IPS DF 6.9 (cell line): ENCODE results near the gene FUNDC2.

Experiments used
- DNase-seq: peaks from one replicate; pipeline ENCODE4 v3.0.0-alpha.2; 2013; ENCODE audit warnings: low read depth, low spot score
- H3K27ac ChIP-seq: one replicate; pipeline ENCODE4 v1.5.1; 2013; ENCODE audit warnings: low read length, control low read depth
- H3K27me3 ChIP-seq: 2 replicates; pipeline ENCODE4 v1.6.1; 2013; ENCODE audit warnings: mild to moderate bottlenecking, low read length; ENCODE audit not compliant: control insufficient read depth, insufficient read depth
- H3K36me3 ChIP-seq: 2 replicates; pipeline ENCODE4 v1.6.1; 2013; ENCODE audit warnings: low read length; ENCODE audit not compliant: control insufficient read depth, insufficient read depth
- H3K4me1 ChIP-seq: 2 replicates; pipeline ENCODE4 v1.6.1; 2013; ENCODE audit warnings: low read length; ENCODE audit not compliant: control insufficient read depth, insufficient read depth
- H3K4me3 ChIP-seq: 2 replicates; pipeline ENCODE4 v1.5.1; 2013; ENCODE audit warnings: mild to moderate bottlenecking, low read length
- H3K9me3 ChIP-seq: 2 replicates; pipeline ENCODE4 v1.6.1; 2013; ENCODE audit warnings: low read length, inconsistent platforms; ENCODE audit not compliant: control insufficient read depth, insufficient read depth
- WGBS: extraction: QIAGEN DNeasy Blood & Tissue Kit; methylation state at CpG from one replicate; pipeline ENCODE4 v1.1.7; 2013; ENCODE audit warnings: mixed read lengths, missing lambda C conversion rate; ENCODE audit not compliant: insufficient read length, insufficient coverage; 5-methylcytosine and 5-hydroxymethylcytosine counted together

FUNDC2 gene

GRCh38 chrX:155052738-155053498, 26.3 kb downstream of the FUNDC2 start:
- Histone ChIP-seq H3K9me3 (no peaks in the 10 kb centered on the region), H3K27me3 (no peaks in the 10 kb centered on the region), H3K27ac (no peak overlapping the region), H3K4me3 (no peak overlapping the region), H3K36me3 (no peaks in the 10 kb centered on the region; the same call in 1 of the 2 replicates), H3K4me1 (no peaks in the 10 kb centered on the region)
- no CpG with 5 or more reads among the region's 5 CpGs for WGBS
- DNase-seq = no peak

- WGBS = no CpG with 5 or more reads among the region's 3 CpGs
- H3K27ac ChIP-seq = no peak overlapping the region
- H3K36me3 ChIP-seq = no peaks in the 10 kb centered on the region; the same call in 1 of the 2 replicates
- H3K9me3 ChIP-seq = no peaks in the 10 kb centered on the region
- no peaks in the 10 kb centered on the region for H3K4me1 ChIP-seq
- H3K4me3 ChIP-seq = no peak overlapping the region
- no peak for DNase-seq
- H3K27me3 ChIP-seq = no peaks in the 10 kb centered on the region
These were observed 27.0 kb downstream of the FUNDC2 start for GRCh38 chrX:155053656-155054055.

- Histone ChIP-seq H3K9me3 (no peaks in the 10 kb centered on the region), H3K27ac (no peak overlapping the region), H3K36me3 (no peaks in the 10 kb centered on the region; the same call in 1 of the 2 replicates), H3K4me3 (no peak overlapping the region), H3K27me3 (no peaks in the 10 kb centered on the region), H3K4me1 (no peaks in the 10 kb centered on the region)
- WGBS = no CpG with 5 or more reads among the region's 4 CpGs
- no peak for DNase-seq
These were observed 27.6 kb downstream of the FUNDC2 start for GRCh38 chrX:155054255-155054654.

GRCh38 chrX:155055494-155055893, 28.9 kb downstream of the FUNDC2 start:
- no peaks in the 10 kb centered on the region; the same call in 1 of the 2 replicates for H3K36me3 ChIP-seq
- WGBS = no CpG with 5 or more reads among the region's 3 CpGs
- no peak overlapping the region for H3K27ac ChIP-seq
- no peaks in the 10 kb centered on the region for H3K27me3 ChIP-seq
- no peak overlapping the region for H3K4me3 ChIP-seq
- DNase-seq = no peak
- H3K4me1 ChIP-seq = no peaks in the 10 kb centered on the region
- H3K9me3 ChIP-seq = no peaks in the 10 kb centered on the region

GRCh38 chrX:155056471-155056870, 29.8 kb downstream of the FUNDC2 start:
- no peak for DNase-seq
- no CpG with 5 or more reads among the region's 1 CpG for WGBS
- Histone ChIP-seq H3K4me1 (no peaks in the 10 kb centered on the region), H3K27ac (no peak overlapping the region), H3K36me3 (no peaks in the 10 kb centered on the region; the same call in 1 of the 2 replicates), H3K27me3 (no peaks in the 10 kb centered on the region), H3K4me3 (no peak overlapping the region), H3K9me3 (no peaks in the 10 kb centered on the region)

GRCh38 chrX:155056877-155057792, 30.5 kb downstream of the FUNDC2 start:
- H3K9me3 ChIP-seq = no peaks in the 10 kb centered on the region
- no peak overlapping the region for H3K4me3 ChIP-seq
- no peaks in the 10 kb centered on the region for H3K27me3 ChIP-seq
- no CpG with 5 or more reads among the region's 25 CpGs for WGBS
- no peak overlapping the region for H3K27ac ChIP-seq
- DNase-seq = peak; percentile 29
- H3K36me3 ChIP-seq = no peaks in the 10 kb centered on the region; the same call in 1 of the 2 replicates
- H3K4me1 ChIP-seq = no peaks in the 10 kb centered on the region

GRCh38 chrX:155061760-155062159, 35.1 kb downstream of the FUNDC2 start:
- no peaks in the 10 kb centered on the region for H3K36me3 ChIP-seq
- H3K4me3 ChIP-seq = no peak overlapping the region
- WGBS = no CpG with 5 or more reads among the region's 4 CpGs
- DNase-seq = no peak
- H3K9me3 ChIP-seq = no peaks in the 10 kb centered on the region
- H3K27me3 ChIP-seq = no peaks in the 10 kb centered on the region
- H3K27ac ChIP-seq = no peak overlapping the region
- no peaks in the 10 kb centered on the region for H3K4me1 ChIP-seq

GRCh38 chrX:155065035-155065734, 38.5 kb downstream of the FUNDC2 start:
- DNase-seq = no peak
- H3K36me3 ChIP-seq = no peaks in the 10 kb centered on the region
- H3K4me3 ChIP-seq = no peak overlapping the region
- WGBS = no CpG with 5 or more reads among the region's 8 CpGs
- H3K4me1 ChIP-seq = no peaks in the 10 kb centered on the region
- no peaks in the 10 kb centered on the region for H3K9me3 ChIP-seq
- H3K27ac ChIP-seq = no peak overlapping the region
- no peaks in the 10 kb centered on the region for H3K27me3 ChIP-seq

- no peaks in the 10 kb centered on the region for H3K27me3 ChIP-seq
- no peaks in the 10 kb centered on the region for H3K9me3 ChIP-seq
- no peak overlapping the region for H3K4me3 ChIP-seq
- H3K27ac ChIP-seq = no peak overlapping the region
- H3K4me1 ChIP-seq = no peaks in the 10 kb centered on the region
- DNase-seq = no peak
- no peaks in the 10 kb centered on the region for H3K36me3 ChIP-seq
- WGBS = no CpG with 5 or more reads among the region's 1 CpG
These were observed 41.5 kb downstream of the FUNDC2 start for GRCh38 chrX:155068165-155068564.

GRCh38 chrX:155069414-155069813, 42.8 kb downstream of the FUNDC2 start:
- DNase-seq = no peak
- WGBS = no CpG with 5 or more reads among the region's 1 CpG
- no peak overlapping the region for H3K4me3 ChIP-seq
- no peaks in the 10 kb centered on the region for H3K4me1 ChIP-seq
- H3K9me3 ChIP-seq = no peaks in the 10 kb centered on the region
- no peaks in the 10 kb centered on the region; the same call in 1 of the 2 replicates for H3K36me3 ChIP-seq
- H3K27me3 ChIP-seq = no peaks in the 10 kb centered on the region
- no peak overlapping the region for H3K27ac ChIP-seq
